Measurements from ENCODE around the gene GPR146. TPM values are rescaled to one million over a fixed set of nuclear protein-coding genes. Genes with fewer than 3 reads are reported as not detected.

Gene GPR146
- total RNA-seq, 3 donors from 2014 or later = 24.1 to 56.8 (median 43.6) TPM

GRCh38 chr7:1066242-1066588 lies 21.9 kb downstream of the GPR146 start:
- H3K4me3 ChIP-seq = peak overlapping the region in 1 of 3 donors; percentile 35
- TF ChIP-seq CTCF (IDR thresholded peaks at IDR 0.05) (no peak), POLR2A (IDR thresholded peaks at IDR 0.05) (no peak), POLR2AphosphoS5 (IDR thresholded peaks at IDR 0.05) (no peak)
- H3K4me1 ChIP-seq = no peaks in the 10 kb centered on the region
- no peaks in the 10 kb centered on the region for H3K36me3 ChIP-seq
- intact Hi-C loops (cut with DNase I; ENCODE audit: low total_unique reads) = loop anchor here (5.0 kb wide), 1 partner anchor 69 kb away; no protein-coding TSS in a partner anchor
- no peak for DNase-seq (ENCODE audit: low spot score in 2 of 2)
- H3K27ac ChIP-seq = no peak overlapping the region
- no peaks in the 10 kb centered on the region for H3K9me3 ChIP-seq
- H3K27me3 ChIP-seq = no peaks in the 10 kb centered on the region

DNA sequence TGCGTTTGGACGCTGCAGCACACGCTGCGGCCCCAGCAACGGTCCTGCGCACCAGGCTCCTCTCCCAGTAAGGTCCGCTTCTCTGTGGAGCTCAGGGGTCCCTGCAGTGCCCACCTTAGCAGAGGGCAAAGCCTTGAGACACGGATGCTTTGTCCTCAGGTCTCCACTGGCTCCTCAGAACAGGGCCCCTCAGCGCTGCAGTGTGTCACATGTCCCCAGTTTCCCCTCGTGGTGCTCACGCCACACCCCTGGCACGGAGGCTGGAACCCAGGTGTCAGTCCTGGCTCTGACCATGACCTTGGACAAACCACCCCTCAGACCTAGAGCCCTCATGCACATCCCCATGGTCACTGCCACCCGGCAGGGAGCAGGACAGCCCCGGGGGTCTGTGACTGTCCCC lies 23.7 kb downstream of the GPR146 start:
- no peak for TF ChIP-seq CTCF (IDR thresholded peaks at IDR 0.05)
- TF ChIP-seq POLR2AphosphoS5 (IDR thresholded peaks at IDR 0.05) = no peak
- TF ChIP-seq POLR2A (IDR thresholded peaks at IDR 0.05) = no peak
- intact Hi-C loops (cut with DNase I; ENCODE audit: low total_unique reads) = loop anchor here (5.0 kb wide), 1 partner anchor 71 kb away; no protein-coding TSS in a partner anchor
- DNase-seq (ENCODE audit: low spot score in 2 of 2) = no peak
- Histone ChIP-seq H3K27me3 (no peaks in the 10 kb centered on the region), H3K27ac (no peak overlapping the region), H3K9me3 (no peaks in the 10 kb centered on the region), H3K4me3 (no peak overlapping the region), H3K36me3 (no peaks in the 10 kb centered on the region), H3K4me1 (no peaks in the 10 kb centered on the region)

- Histone ChIP-seq H3K36me3 (no peaks in the 10 kb centered on the region), H3K27me3 (no peaks in the 10 kb centered on the region), H3K9me3 (no peaks in the 10 kb centered on the region), H3K4me1 (no peaks in the 10 kb centered on the region), H3K4me3 (no peak overlapping the region), H3K27ac (no peak overlapping the region)
- intact Hi-C loops (cut with DNase I; ENCODE audit: low total_unique reads) = loop anchor here (5.0 kb wide), 1 partner anchor 71 kb away; no protein-coding TSS in a partner anchor
- DNase-seq (ENCODE audit: low spot score in 2 of 2) = no peak
- TF ChIP-seq POLR2AphosphoS5 (IDR thresholded peaks at IDR 0.05) (no peak), POLR2A (IDR thresholded peaks at IDR 0.05) (no peak)
Observed at GRCh38 chr7:1068619-1069018, 24.3 kb downstream of the GPR146 start.

DNA sequence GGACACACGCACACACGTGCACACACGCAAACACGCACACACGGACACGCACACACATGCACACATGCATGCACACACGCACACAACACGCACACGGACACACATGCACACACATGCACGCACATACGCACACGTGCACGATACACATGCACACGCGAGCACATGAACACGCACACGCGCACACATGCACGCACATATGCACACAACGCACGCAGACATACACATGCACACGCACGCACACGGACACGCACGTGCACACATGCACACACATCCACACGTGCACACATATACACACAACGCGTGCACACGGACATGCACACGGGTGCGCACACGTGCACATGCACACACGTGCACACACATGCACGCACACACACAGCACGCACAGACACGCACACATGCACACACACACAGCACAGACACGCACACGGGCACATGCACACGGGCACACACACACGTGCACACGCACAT lies 26.2 kb downstream of the GPR146 start:
- no peak for DNase-seq (ENCODE audit: low spot score in 2 of 2)
- Histone ChIP-seq H3K36me3 (no peaks in the 10 kb centered on the region), H3K27me3 (no peaks in the 10 kb centered on the region), H3K9me3 (no peaks in the 10 kb centered on the region), H3K27ac (no peak overlapping the region), H3K4me1 (no peaks in the 10 kb centered on the region), H3K4me3 (no peak overlapping the region)
- intact Hi-C loops (cut with DNase I; ENCODE audit: low total_unique reads) = no loop called here
- TF ChIP-seq POLR2AphosphoS5 (IDR thresholded peaks at IDR 0.05) (no peak), CTCF (IDR thresholded peaks at IDR 0.05) (no peak), POLR2A (IDR thresholded peaks at IDR 0.05) (no peak)

GRCh38 chr7:1071731-1072254 lies 27.4 kb downstream of the GPR146 start:
- Histone ChIP-seq H3K27ac (no peak overlapping the region), H3K4me3 (no peak overlapping the region), H3K36me3 (no peaks in the 10 kb centered on the region), H3K27me3 (no peaks in the 10 kb centered on the region), H3K4me1 (no peaks in the 10 kb centered on the region), H3K9me3 (no peaks in the 10 kb centered on the region)
- TF ChIP-seq POLR2A (IDR thresholded peaks at IDR 0.05) (no peak), POLR2AphosphoS5 (IDR thresholded peaks at IDR 0.05) (no peak), CTCF (IDR thresholded peaks at IDR 0.05) (no peak)
- intact Hi-C loops (cut with DNase I; ENCODE audit: low total_unique reads) = no loop called here
- no peak for DNase-seq (ENCODE audit: low spot score in 2 of 2)
